Natural killer cell treated with Interleukin-12 subunit alpha and Interleukin-12 subunit beta and Interleukin-15 and Interleukin-18, amount 100 ng/mL, for 72 hours (primary cell): ENCODE data around the gene SEC24A. TPM values are rescaled to one million over a fixed set of nuclear protein-coding genes. Genes with fewer than 3 reads are reported as not detected.

Experiments used
- total RNA-seq, 2 donors: library from RNA; stranded (reverse); gene quantifications; one replicate each; pipeline ENCODE4 v1.2.3, GENCODE V29; 2022

The SEC24A gene
- total RNA-seq, 2 donors from 2014 or later: 40.2 to 42.1 TPM

Other genes starting within 250 kb of the SEC24A start
- gene CDKN2AIPNL, start 236.9 kb upstream of the SEC24A start, total RNA-seq: 10 to 100 TPM; 28.2 to 36.5 TPM
- gene JADE2, start 123.1 kb upstream of the SEC24A start, total RNA-seq: 10 to 100 TPM; 45.2 to 70.8 TPM
- gene SAR1B, start 16.0 kb upstream of the SEC24A start, total RNA-seq: 10 to 100 TPM; 63.7 to 70.9 TPM
- 10 to 100 TPM; 15.3 to 16.4 TPM for gene CAMLG, start 89.8 kb downstream of the SEC24A start, total RNA-seq
- 100 to 1,000 TPM in 1 of 2 donors, 10 to 100 TPM in 1; 71.4 to 124 TPM for gene DDX46, start 110.0 kb downstream of the SEC24A start, total RNA-seq
- gene C5orf24, start 197.2 kb downstream of the SEC24A start, total RNA-seq: 10 to 100 TPM; 33.3 to 34.5 TPM
- 10 to 100 TPM; 69.9 TPM for gene TXNDC15, start 225.6 kb downstream of the SEC24A start, total RNA-seq